GM18517 (cell line): ENCODE data around the gene VCX2.
"Not testable (repeated sequence)": the region's sequence is repeated elsewhere in the genome, so short reads cannot be mapped to it uniquely, and the experiment has no call there.

Experiments
- ATAC-seq: cut with Tn5 transposase; IDR thresholded peaks from one replicate; pipeline ENCODE4 v1.9.1; 2021; ENCODE audit warnings: mild to moderate bottlenecking, moderate library complexity; ENCODE audit not compliant: unreplicated experiment

VCX2 gene

DNA sequence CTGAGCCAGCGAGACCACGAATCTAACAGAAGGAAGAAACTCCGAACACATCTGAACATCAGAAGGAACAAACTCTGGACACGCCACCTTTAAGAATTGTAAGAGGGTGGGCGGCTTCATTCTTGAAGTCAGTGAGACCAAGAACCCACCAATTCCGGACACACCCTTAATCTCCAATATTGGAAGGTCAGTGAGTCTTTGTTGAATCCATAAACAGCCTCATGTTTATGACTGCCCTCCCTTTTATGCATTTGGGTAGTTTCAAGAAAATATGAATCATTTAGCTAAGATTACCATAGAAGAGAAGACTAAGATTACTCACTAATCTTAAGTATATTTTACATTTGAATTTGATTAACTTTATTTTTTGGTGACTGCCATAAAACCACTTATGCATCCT lies 48.5 kb downstream of the VCX2 start:
- no peak for ATAC-seq

GRCh38 chrX:8121391-8121790 lies 49.7 kb downstream of the VCX2 start:
- ATAC-seq: not testable (repeated sequence)
